A549 (cell line): Measurements from ENCODE around the gene BICC1. TPM values are rescaled to one million over a fixed set of nuclear protein-coding genes. Genes with fewer than 3 reads are reported as not detected.

ENCODE experiments used
- ATAC-seq, 2 experiments: fragments of 200-7000 bp in 1 of 2; fragments of >200 bp in 1 of 2; cut with Nextera tagmentation in 1 of 2; cut with Tn5 transposase in 1 of 2; 3 replicates each; pipeline versions ENCODE4 v1.8.0 to v1.9.1; 2018 to 2020; ENCODE audit warnings: mild to moderate bottlenecking in 1 of 2, moderate library complexity in 1 of 2
- CTCF ChIA-PET: fragments of 300-600 bp; sonication (Branson Sonifier 250); formaldehyde crosslinking; extraction: SDS; loops from one replicate; lab custom pipeline; 2021; ENCODE audit warnings: antibody characterized with exemption, inconsistent platforms; lab: Yijun Ruan, JAX
- POLR2A ChIA-PET: fragments of 350-600 bp; formaldehyde crosslinking; extraction: SDS; loops from one replicate; lab custom pipeline; 2021; ENCODE audit warnings: antibody characterized with exemption, inconsistent platforms; lab: Yijun Ruan, JAX
- DNase-seq, 2 experiments: peaks; one replicate each; pipeline versions ENCODE4 v3.0.0 to v3.0.0-alpha.2; 2011 to 2016; ENCODE audit warnings: low read depth in 1 of 2, low spot score in 1 of 2
- FAIRE-seq: peaks from 2 replicates; lab custom pipeline; 2011; peaks lifted over from hg19 to GRCh38; lab: Jason Lieb, UNC
- H3K27ac ChIP-seq, 2 experiments: fragments of >200 bp; sonication (Bioruptor Twin); formaldehyde crosslinking; 3 replicates each; pipeline ENCODE4 v1.5.1; 2016 to 2017
- H3K4me1 ChIP-seq: fragments of >200 bp; sonication (Bioruptor Twin); formaldehyde crosslinking; 3 replicates; pipeline ENCODE4 v1.6.1; 2016
- H3K4me2 ChIP-seq: fragments of >200 bp; sonication (Bioruptor Twin); formaldehyde crosslinking; 3 replicates; pipeline ENCODE4 v1.6.1; 2016
- H3K4me3 ChIP-seq: fragments of >200 bp; sonication (Bioruptor Twin); formaldehyde crosslinking; 3 replicates; pipeline ENCODE4 v1.5.1; 2016
- H3K9me3 ChIP-seq: fragments of >200 bp; sonication (Bioruptor Twin); formaldehyde crosslinking; 3 replicates; pipeline ENCODE4 v1.6.1; 2016
- ATOH8 ChIP-seq: fragments of 250-450 bp; sonication (Bioruptor Pico); IDR thresholded peaks from 2 replicates; pipeline ENCODE4 v1.5.0; 2020; ENCODE audit warnings: low read depth, mild to moderate bottlenecking, moderate library complexity
- CEBPB ChIP-seq, 2 experiments: fragments of >200 bp in 1 of 2; sonication (Bioruptor Twin) in 1 of 2; formaldehyde crosslinking in 1 of 2; IDR thresholded peaks; 2 replicates each; pipeline ENCODE4 v1.6.1; 2012 to 2016
- CHD2 ChIP-seq: fragments of 150-350 bp; IDR thresholded peaks from 2 replicates; pipeline ENCODE4 v1.6.1; 2014; ENCODE audit warnings: low read length; ENCODE audit not compliant: partially characterized antibody
- CHD4 ChIP-seq: fragments of 200-600 bp; sonication (generic); IDR thresholded peaks from 2 replicates; pipeline ENCODE4 v1.6.1; 2016; ENCODE audit warnings: antibody characterized with exemption, mild to moderate bottlenecking, borderline replicate concordance
- CTCF ChIP-seq: fragments of >200 bp; sonication (Bioruptor Twin); formaldehyde crosslinking; IDR thresholded peaks from 3 replicates; pipeline ENCODE4 v1.5.1; 2016
- ELK1 ChIP-seq: fragments of 150-350 bp; IDR thresholded peaks from 2 replicates; pipeline ENCODE4 v1.6.1; 2014; ENCODE audit warnings: low read depth, mild to moderate bottlenecking, low read length
- EP300 ChIP-seq, 2 experiments: fragments of >200 bp; sonication (Bioruptor Twin); formaldehyde crosslinking; IDR thresholded peaks; 2 replicates in 1 of 2; 3 replicates in 1 of 2; pipeline ENCODE4 v1.6.1; 2016 to 2017
- GATA3 ChIP-seq: IDR thresholded peaks from 2 replicates; pipeline ENCODE4 v1.6.1; 2012; ENCODE audit warnings: borderline replicate concordance
- HDAC2 ChIP-seq: fragments of 200-600 bp; sonication (generic); IDR thresholded peaks from 2 replicates; pipeline ENCODE4 v1.6.1; 2016
- HEYL ChIP-seq: fragments of 250-450 bp; sonication (Bioruptor Pico); IDR thresholded peaks from 2 replicates; pipeline ENCODE4 v1.8.0; 2021; ENCODE audit warnings: mild to moderate bottlenecking, moderate library complexity
- HOXA7 ChIP-seq: fragments of 250-450 bp; sonication (Bioruptor Pico); IDR thresholded peaks from 2 replicates; pipeline ENCODE4 v1.5.0; 2020; ENCODE audit warnings: mild to moderate bottlenecking, moderate library complexity
- JUNB ChIP-seq: fragments of >200 bp; sonication (Bioruptor Twin); formaldehyde crosslinking; IDR thresholded peaks from 2 replicates; pipeline ENCODE4 v1.6.1; 2016
- MAFK ChIP-seq: fragments of 450-650 bp; IDR thresholded peaks from 2 replicates; pipeline ENCODE4 v1.6.1; 2014; ENCODE audit not compliant: partially characterized antibody
- PHF8 ChIP-seq: fragments of 200-600 bp; sonication (generic); IDR thresholded peaks from 2 replicates; pipeline ENCODE4 v1.6.1; 2016; ENCODE audit warnings: low read depth, mild to moderate bottlenecking, antibody characterized with exemption, moderate library complexity, borderline replicate concordance
- RAD21 ChIP-seq, 2 experiments: fragments of >200 bp in 1 of 2; sonication (Bioruptor Twin) in 1 of 2; formaldehyde crosslinking in 1 of 2; IDR thresholded peaks in 1 of 2; conservative IDR thresholded peaks in 1 of 2; 2 replicates in 1 of 2; 3 replicates in 1 of 2; pipeline ENCODE4 v1.6.1; 2012 to 2018; ENCODE audit warnings: inconsistent platforms in 1 of 2
- RCOR1 ChIP-seq: fragments of 150-350 bp; IDR thresholded peaks from 2 replicates; pipeline ENCODE4 v1.6.1; 2014; ENCODE audit warnings: antibody characterized with exemption, low read length, low read depth
- SMC3 ChIP-seq: fragments of >200 bp; sonication (Bioruptor Twin); formaldehyde crosslinking; IDR thresholded peaks from 3 replicates; pipeline ENCODE4 v1.6.1; 2018; ENCODE audit warnings: inconsistent platforms
- TFCP2L1 ChIP-seq: fragments of 250-450 bp; sonication (Bioruptor Pico); IDR thresholded peaks from 2 replicates; pipeline ENCODE4 v1.5.0; 2021; ENCODE audit warnings: mild to moderate bottlenecking
- USF2 ChIP-seq: fragments of 450-650 bp; IDR thresholded peaks from 2 replicates; pipeline ENCODE4 v1.6.1; 2014; ENCODE audit warnings: antibody characterized with exemption
- WGBS: methylation state at CpG from one replicate; pipeline ENCODE4 v1.1.6; 2017; ENCODE audit errors: missing lambda C conversion rate; 5-methylcytosine and 5-hydroxymethylcytosine counted together
- polyA plus RNA-seq, 4 experiments: library from polyadenylated mRNA; depleted of rRNA in 3 of 4; stranded (reverse); fragments of >200 nt; fragmentation: RNase III in 1 of 4; extraction: RNeasy Plus Mini Kit Qiagen cat#74134 plus additional on column Dnase treatment in 1 of 4; gene quantifications; 2 replicates in 3 of 4; 3 replicates in 1 of 4; pipeline ENCODE4 v1.2.3, GENCODE V29; 2011 to 2017

BICC1 gene
- polyA plus RNA-seq, 2 of the 4 experiments (the other 2 are of a cell fraction), result 36.9 to 56.8 TPM

- ATAC-seq, result peak in 1 of 2 experiments; percentile 32; a peak in 1 of 6 replicates
- no peak overlapping the region for H3K4me3 ChIP-seq
- WGBS, result 50% methylated on average over 2 of the region's 2 CpGs
- TF ChIP-seq USF2 (no peak), RCOR1 (no peak), HEYL (CRISPR knock-in tag) (no peak), HDAC2 (no peak), PHF8 (no peak), CHD2 (no peak), JUNB (no peak), SMC3 (no peak), HOXA7 (no peak), EP300 (IDR thresholded peaks at IDR 0.05) (no peak), MAFK (no peak)
- TF ChIP-seq, all 56 proteins: peak for 0
- H3K4me2 ChIP-seq, result peak overlapping the region; percentile 57
- peak in 1 of 2 experiments; percentile 21 for DNase-seq
- FAIRE-seq, result no peak
- H3K4me1 ChIP-seq, result peaks cover 59% of the 10 kb centered on the region
- H3K27ac ChIP-seq, result peak overlapping the region; percentile 9 to 12; a peak in 2 of 6 replicates
- ChIA-PET POLR2A (no interaction called here), CTCF (interaction anchor here (0.6 to 2.1 kb wide), 5 partner anchors 8 to 286 kb away, joined by 3 to 7 read pairs (median 4); no protein-coding TSS in a partner anchor)
- no peaks in the 10 kb centered on the region for H3K9me3 ChIP-seq
Measured at GRCh38 chr10:58817201-58817846, 304.7 kb downstream of the BICC1 start.

- peaks cover 59% of the 10 kb centered on the region for H3K4me1 ChIP-seq
- POLR2A ChIA-PET, result no interaction called here
Measured at GRCh38 chr10:58818900-58819299, 306.2 kb downstream of the BICC1 start.

More at GRCh38 chr10:58818900-58819299, 306.2 kb downstream of the BICC1 start:
- no peaks in the 10 kb centered on the region for H3K9me3 ChIP-seq
- WGBS, result 7% methylated on average over 1 of the region's 1 CpG
- TF ChIP-seq TFCP2L1 (CRISPR knock-in tag), result no peak
- TF ChIP-seq HDAC2, result no peak
- TF ChIP-seq CEBPB (IDR thresholded peaks at IDR 0.05), result peak in 1 of 2 experiments; percentile 20; a peak in 1 of 4 replicates
- peak; percentile 47 to 52; a peak in 4 of 5 replicates for TF ChIP-seq RAD21 (conservative IDR thresholded peaks at IDR 0.05 in 1 of 2, IDR thresholded peaks at IDR 0.05 in 1 of 2)
- TF ChIP-seq ATOH8 (CRISPR knock-in tag), result no peak
- TF ChIP-seq GATA3, result 0 out of 2 replicates have a peak, but pooled peaks have one; percentile 12
- peak; percentile 40; the same call in 1 of the 3 replicates for TF ChIP-seq CTCF
- no peak for TF ChIP-seq CHD4
- peak; percentile 44; the same call in 2 of the 3 replicates for TF ChIP-seq SMC3
- no peak for TF ChIP-seq ELK1
- FAIRE-seq (peak; percentile 77), ATAC-seq (peak in 1 of 2 experiments; percentile 45; a peak in 1 of 6 replicates), DNase-seq (peak in 1 of 2 experiments; percentile 60)
- peak overlapping the region; percentile 9 to 25; a peak in 1 of 6 replicates for H3K27ac ChIP-seq
- peak overlapping the region; percentile 57 for H3K4me2 ChIP-seq
- no peak overlapping the region for H3K4me3 ChIP-seq
- CTCF ChIA-PET, result interaction anchor here (1.2 to 2.1 kb wide), 2 partner anchors 29 to 288 kb away, joined by 3 to 7 read pairs; no protein-coding TSS in a partner anchor
